NCI-H446 treated with DMSO at 0.1 percent for 48 hours (cell line): ENCODE results near the gene ELK3.

ENCODE experiments used
- DNase-seq: peaks from one replicate; lab custom pipeline; 2025; lab: John Stamatoyannopoulos, UW

The ELK3 gene

GRCh38 chr12:96212456-96213375, 18.5 kb downstream of the ELK3 start:
- no peak for DNase-seq

- DNase-seq: no peak
These were observed 19.7 kb downstream of the ELK3 start for GRCh38 chr12:96213869-96214268.

- no peak for DNase-seq
These were observed 21.7 kb downstream of the ELK3 start for GRCh38 chr12:96215919-96216273.

GRCh38 chr12:96218989-96219678, 25.0 kb downstream of the ELK3 start:
- no peak for DNase-seq

- DNase-seq: no peak
These were observed 25.6 kb downstream of the ELK3 start for GRCh38 chr12:96219700-96220206.

GRCh38 chr12:96220902-96221301, 26.7 kb downstream of the ELK3 start:
- peak; percentile 84 for DNase-seq

- DNase-seq: peak; percentile 45
These were observed 27.2 kb downstream of the ELK3 start for GRCh38 chr12:96221391-96221790.

- no peak for DNase-seq
These were observed 29.4 kb downstream of the ELK3 start for GRCh38 chr12:96223411-96224218.

GRCh38 chr12:96224219-96224615, 30.0 kb downstream of the ELK3 start:
- DNase-seq: no peak

GRCh38 chr12:96225044-96225855, 31.1 kb downstream of the ELK3 start:
- DNase-seq: no peak

GRCh38 chr12:96225994-96226399, 31.8 kb downstream of the ELK3 start:
- DNase-seq: no peak

GRCh38 chr12:96226401-96226800, 32.2 kb downstream of the ELK3 start:
- no peak for DNase-seq

- no peak for DNase-seq
These were observed 32.7 kb downstream of the ELK3 start for GRCh38 chr12:96226801-96227348.

GRCh38 chr12:96227365-96228106, 33.4 kb downstream of the ELK3 start:
- DNase-seq: no peak

- no peak for DNase-seq
These were observed 34.5 kb downstream of the ELK3 start for GRCh38 chr12:96228566-96229248.

- DNase-seq: no peak
These were observed 36.5 kb downstream of the ELK3 start for GRCh38 chr12:96230646-96231045.

- DNase-seq: peak; percentile 31
These were observed 39.0 kb downstream of the ELK3 start for GRCh38 chr12:96233168-96233567.

- DNase-seq: peak; percentile 97
These were observed 39.8 kb downstream of the ELK3 start for GRCh38 chr12:96233939-96234461.
